GM12878 (cell line): ENCODE data around the gene SPDYE3. TPM values are rescaled to one million over a fixed set of nuclear protein-coding genes. Genes with fewer than 3 reads are reported as not detected.

Experiments used
- ATF2 ChIP-seq: IDR thresholded peaks from 2 replicates; pipeline ENCODE4 v1.6.1; 2012; ENCODE audit warnings: low read length, inconsistent platforms
- BCL11A ChIP-seq: IDR thresholded peaks from 2 replicates; pipeline ENCODE4 v1.6.1; 2011; ENCODE audit warnings: low read depth, low read length
- BCL3 ChIP-seq: IDR thresholded peaks from 2 replicates; pipeline ENCODE4 v1.6.1; 2011; ENCODE audit warnings: borderline replicate concordance, low read depth, mild to moderate bottlenecking, moderate library complexity, low read length; ENCODE audit not compliant: insufficient read depth, poor library complexity, severe bottlenecking
- CUX1 ChIP-seq: IDR thresholded peaks from 2 replicates; pipeline ENCODE4 v1.6.1; 2012; ENCODE audit warnings: improper control_type of control experiment, low read depth, low read length; ENCODE audit not compliant: insufficient replicate concordance
- EED ChIP-seq: sonication (generic); IDR thresholded peaks from 2 replicates; pipeline ENCODE4 v1.6.1; 2016; ENCODE audit warnings: antibody characterized with exemption, low read depth
- FOXK2 ChIP-seq: fragments of 450-650 bp; IDR thresholded peaks from 2 replicates; pipeline ENCODE4 v1.6.1; 2017; ENCODE audit warnings: mild to moderate bottlenecking, moderate library complexity
- FOXM1 ChIP-seq: IDR thresholded peaks from 2 replicates; pipeline ENCODE4 v1.6.1; 2012; ENCODE audit warnings: low read depth, mild to moderate bottlenecking, inconsistent platforms, low read length, moderate library complexity
- IKZF1 ChIP-seq: fragments of 450-650 bp; conservative IDR thresholded peaks from 2 replicates; pipeline ENCODE4 v1.6.1; 2017; ENCODE audit warnings: antibody characterized with exemption, mild to moderate bottlenecking
- IRF5 ChIP-seq: fragments of 450-650 bp; IDR thresholded peaks from 2 replicates; pipeline ENCODE4 v1.6.1; 2017; ENCODE audit warnings: borderline replicate concordance
- MTA2 ChIP-seq: fragments of 450-650 bp; IDR thresholded peaks from 2 replicates; pipeline ENCODE4 v1.6.1; 2016; ENCODE audit warnings: low read depth, mild to moderate bottlenecking, moderate library complexity
- POLR2A ChIP-seq: IDR thresholded peaks from 2 replicates; pipeline ENCODE4 v1.6.1; 2011; ENCODE audit warnings: low read depth, mild to moderate bottlenecking, low read length
- POLR2AphosphoS5 ChIP-seq: IDR thresholded peaks from 2 replicates; pipeline ENCODE4 v1.6.1; 2011; ENCODE audit warnings: mild to moderate bottlenecking, low read length, inconsistent platforms
- RAD21 ChIP-seq: IDR thresholded peaks from 2 replicates; pipeline ENCODE4 v1.6.1; 2011; ENCODE audit warnings: mild to moderate bottlenecking, low read depth, low read length, moderate library complexity; ENCODE audit not compliant: insufficient read depth
- SMAD1 ChIP-seq: fragments of 450-650 bp; IDR thresholded peaks from 2 replicates; pipeline ENCODE4 v1.6.1; 2018; ENCODE audit warnings: mild to moderate bottlenecking, low read depth; ENCODE audit not compliant: partially characterized antibody
- SP1 ChIP-seq: IDR thresholded peaks from one replicate; pipeline ENCODE4 v1.6.1; 2011; ENCODE audit warnings: low read depth, low read length
- STAT1 ChIP-seq: fragments of 450-650 bp; conservative IDR thresholded peaks from 2 replicates; pipeline ENCODE4 v1.6.1; 2014; ENCODE audit warnings: antibody characterized with exemption, mild to moderate bottlenecking
- YY1 ChIP-seq: IDR thresholded peaks from 2 replicates; pipeline ENCODE4 v1.6.1; 2011; ENCODE audit warnings: low read depth, mild to moderate bottlenecking, low read length
- ZBTB33 ChIP-seq: fragments of 450-650 bp; IDR thresholded peaks from 2 replicates; pipeline ENCODE4 v1.6.1; 2017; ENCODE audit warnings: mild to moderate bottlenecking
- polyA plus RNA-seq, 11 experiments: library from polyadenylated mRNA; depleted of rRNA in 4 of 11; unstranded in 6 of 11; stranded (reverse) in 5 of 11; fragments of >200 nt; fragmentation: Nextera tagmentation in 4 of 11; fragmentation: Illumina TruSeq in 1 of 11; extraction: Ambion mirVana in 4 of 11; extraction: Trizol in 1 of 11; gene quantifications; 1 replicate in 1 of 11; 2 replicates in 10 of 11; pipeline versions ENCODE4 v1.2.1 to v1.2.3, GENCODE V29; 2011 to 2016; ENCODE audit warnings: inconsistent platforms in 2 of 11, missing spikeins in 2 of 11, low read depth in 1 of 11
- total RNA-seq, 4 experiments: library from RNA; depleted of rRNA in 3 of 4; stranded (reverse); fragments of >200 nt in 3 of 4; fragmentation: Illumina TruSeq in 1 of 4; extraction: Trizol in 1 of 4; gene quantifications; 2 replicates each; pipeline versions ENCODE4 v1.2.1 to v1.2.3, GENCODE V29; 2013 to 2021

Gene SPDYE3
- total and polyA plus RNA-seq, 10 of the 15 experiments (the other 5 are each of a cell fraction or from before 2014, with no cell fraction given): 0.03 to 9.4 (median 1.4) TPM; not detected in 4

- no peak for TF ChIP-seq CUX1
- TF ChIP-seq BCL11A: no peak
- TF ChIP-seq MTA2: no peak
- no peak for TF ChIP-seq STAT1
- TF ChIP-seq ATF2: no peak
- TF ChIP-seq FOXM1: no peak
- TF ChIP-seq EED: no peak
- no peak for TF ChIP-seq YY1
- no peak for TF ChIP-seq FOXK2
- TF ChIP-seq POLR2A: peak; percentile 17; the same call in 1 of the 2 replicates
- TF ChIP-seq POLR2AphosphoS5: no peak
- peak; percentile 31 for TF ChIP-seq RAD21
- no peak for TF ChIP-seq SMAD1
- TF ChIP-seq IKZF1: peak; percentile 46; the same call in 1 of the 2 replicates
- no peak for TF ChIP-seq BCL3
- no peak for TF ChIP-seq SP1
- TF ChIP-seq IRF5: no peak
- TF ChIP-seq ZBTB33: no peak
Measured at GRCh38 chr7:100358027-100358856, 50.7 kb downstream of the SPDYE3 start, which contains the start of gene PILRB (continued).
